HG03565 (cell line): ENCODE results near the gene IL1RAPL1.

ENCODE experiments used
- ATAC-seq: cut with Tn5 transposase; IDR thresholded peaks from one replicate; pipeline ENCODE4 v1.9.1; 2021; ENCODE audit warnings: mild to moderate bottlenecking, moderate library complexity; ENCODE audit not compliant: unreplicated experiment

IL1RAPL1 gene

GRCh38 chrX:28586981-28587551 is at the start of gene IL1RAPL1:
IL1RAPL1 (plus strand) TSS chrX:28587446.
- no peak for ATAC-seq

GRCh38 chrX:28542791-28543190 is 44.5 kb upstream of the IL1RAPL1 start:
- no peak for ATAC-seq

GRCh38 chrX:28549838-28550237 is 37.4 kb upstream of the IL1RAPL1 start:
- no peak for ATAC-seq

- no peak for ATAC-seq
Observed at GRCh38 chrX:28550331-28550872, 36.8 kb upstream of the IL1RAPL1 start.

GRCh38 chrX:28552322-28552721 is 34.9 kb upstream of the IL1RAPL1 start:
- ATAC-seq: no peak

- no peak for ATAC-seq
Observed at GRCh38 chrX:28552882-28553829, 34.1 kb upstream of the IL1RAPL1 start.

- ATAC-seq: no peak
Observed at GRCh38 chrX:28576117-28576516, 11.1 kb upstream of the IL1RAPL1 start.

GRCh38 chrX:28581522-28581921 is 5.7 kb upstream of the IL1RAPL1 start:
- no peak for ATAC-seq

GRCh38 chrX:28582511-28582910 is 4.7 kb upstream of the IL1RAPL1 start:
- ATAC-seq: no peak

GRCh38 chrX:28584025-28584424 is 3.2 kb upstream of the IL1RAPL1 start:
- no peak for ATAC-seq

- no peak for ATAC-seq
Observed at GRCh38 chrX:28585767-28586166, 1.5 kb upstream of the IL1RAPL1 start.

GRCh38 chrX:28586286-28586685 is 960 bp upstream of the IL1RAPL1 start:
- no peak for ATAC-seq

- no peak for ATAC-seq
Observed at GRCh38 chrX:28589046-28589445, 1.8 kb downstream of the IL1RAPL1 start.

- ATAC-seq: no peak
Observed at GRCh38 chrX:28590396-28590795, 3.1 kb downstream of the IL1RAPL1 start.

GRCh38 chrX:28591542-28591941 is 4.3 kb downstream of the IL1RAPL1 start:
- no peak for ATAC-seq

- ATAC-seq: no peak
Observed at GRCh38 chrX:28595346-28595745, 8.1 kb downstream of the IL1RAPL1 start.

- no peak for ATAC-seq
Observed at GRCh38 chrX:28599957-28600356, 12.7 kb downstream of the IL1RAPL1 start.

- ATAC-seq: no peak
Observed at GRCh38 chrX:28609003-28609402, 21.8 kb downstream of the IL1RAPL1 start.

GRCh38 chrX:28609917-28610613 is 22.8 kb downstream of the IL1RAPL1 start:
- ATAC-seq: no peak

GRCh38 chrX:28610746-28611145 is 23.5 kb downstream of the IL1RAPL1 start:
- ATAC-seq: no peak

GRCh38 chrX:28613558-28613957 is 26.3 kb downstream of the IL1RAPL1 start:
- ATAC-seq: no peak
